ENCODE data around the gene TSPAN2. TPM values are rescaled to one million over a fixed set of nuclear protein-coding genes. Genes with fewer than 3 reads are reported as not detected.
"Not testable (repeated sequence)": the region's sequence is repeated elsewhere in the genome, so short reads cannot be mapped to it uniquely, and the experiment has no call there.

Gene TSPAN2
- total RNA-seq, 2 donors from 2014 or later: 0.43 to 1.0 TPM

- ATAC-seq: no peak
- H3K27ac Mint-ChIP-seq: no peak overlapping the region
- no peaks in the 10 kb centered on the region for H3K36me3 Mint-ChIP-seq
- no peak for DNase-seq (ENCODE audit: low spot score in 2 of 2)
- no peaks in the 10 kb centered on the region for H3K9me3 Mint-ChIP-seq
Observed at GRCh38 chr1:115035652-115036051, 53.7 kb downstream of the TSPAN2 start.

- H3K9me3 Mint-ChIP-seq: no peaks in the 10 kb centered on the region
- ATAC-seq (no peak), DNase-seq (ENCODE audit: low spot score in 2 of 2) (no peak)
- no peaks in the 10 kb centered on the region for H3K36me3 Mint-ChIP-seq
- no peak overlapping the region for H3K27ac Mint-ChIP-seq
Observed at GRCh38 chr1:115031595-115031994, 57.7 kb downstream of the TSPAN2 start.

GRCh38 chr1:115029526-115029925 is 59.8 kb downstream of the TSPAN2 start, which contains the start of gene TSHB:
Gene TSHB, plus strand, starts transcription at chr1:115029826. Its CDS starts 3,537 bp downstream, at chr1:115033363.
- Mint-ChIP-seq H3K27ac (no peak within 1 kb of the TSS), H3K9me3 (no peaks in the 10 kb centered on the region), H3K36me3 (no peaks in the 10 kb centered on the region)
- ATAC-seq (no peak), DNase-seq (ENCODE audit: low spot score in 2 of 2) (no peak)

GRCh38 chr1:115023593-115023992 is 65.7 kb downstream of the TSPAN2 start:
- Mint-ChIP-seq H3K27ac (no peak overlapping the region), H3K9me3 (peaks cover 2 to 3% of the 10 kb centered on the region in 2 donors), H3K36me3 (peaks cover 0 to 4% of the 10 kb centered on the region in 2 donors)
- no peak for DNase-seq (ENCODE audit: low spot score in 2 of 2)
- no peak for ATAC-seq

GRCh38 chr1:115021145-115021544 is 68.2 kb downstream of the TSPAN2 start:
- no peak for ATAC-seq
- H3K27ac Mint-ChIP-seq: no peak overlapping the region
- DNase-seq (ENCODE audit: low spot score in 2 of 2): no peak
- peaks cover 0 to 7% of the 10 kb centered on the region in 2 donors for H3K36me3 Mint-ChIP-seq
- peaks cover 5 to 8% of the 10 kb centered on the region in 2 donors for H3K9me3 Mint-ChIP-seq

- H3K9me3 Mint-ChIP-seq; H3K36me3 Mint-ChIP-seq; ATAC-seq; DNase-seq (ENCODE audit: low spot score in 2 of 2); H3K27ac Mint-ChIP-seq: not testable (repeated sequence)
Observed at GRCh38 chr1:115019549-115019948, 69.8 kb downstream of the TSPAN2 start.

GRCh38 chr1:115013792-115014191 is 75.5 kb downstream of the TSPAN2 start:
- Mint-ChIP-seq H3K36me3 (peaks cover 0 to 6% of the 10 kb centered on the region in 2 donors), H3K27ac (no peak overlapping the region), H3K9me3 (peaks cover 4 to 8% of the 10 kb centered on the region in 2 donors)
- ATAC-seq (no peak), DNase-seq (ENCODE audit: low spot score in 2 of 2) (no peak)

GRCh38 chr1:115012434-115012833 is 76.9 kb downstream of the TSPAN2 start:
- no peaks in the 10 kb centered on the region for H3K36me3 Mint-ChIP-seq
- no peak for DNase-seq (ENCODE audit: low spot score in 2 of 2)
- peaks cover 0 to 3% of the 10 kb centered on the region in 2 donors for H3K9me3 Mint-ChIP-seq
- no peak for ATAC-seq
- no peak overlapping the region for H3K27ac Mint-ChIP-seq

- DNase-seq (ENCODE audit: low spot score in 2 of 2) (no peak), ATAC-seq (no peak)
Observed at GRCh38 chr1:115012006-115012405, 77.3 kb downstream of the TSPAN2 start.

GRCh38 chr1:115006191-115006590 is 83.1 kb downstream of the TSPAN2 start:
- H3K36me3 Mint-ChIP-seq: peaks cover 0 to 4% of the 10 kb centered on the region in 2 donors

More at GRCh38 chr1:115012006-115012405, 77.3 kb downstream of the TSPAN2 start:
- Mint-ChIP-seq H3K36me3 (no peaks in the 10 kb centered on the region), H3K27ac (no peak overlapping the region), H3K9me3 (peaks cover 0 to 1% of the 10 kb centered on the region in 2 donors)

More at GRCh38 chr1:115006191-115006590, 83.1 kb downstream of the TSPAN2 start:
- ATAC-seq: no peak
- Mint-ChIP-seq H3K27ac (no peak overlapping the region), H3K9me3 (no peaks in the 10 kb centered on the region)
- DNase-seq (ENCODE audit: low spot score in 2 of 2): no peak

Other genes starting within 250 kb of the TSPAN2 start
- not detected for gene SYCP1, start 234.6 kb downstream of the TSPAN2 start, total RNA-seq
- not detected for gene TSHB, start 59.7 kb downstream of the TSPAN2 start, total RNA-seq
- gene NGF, start 248.7 kb upstream of the TSPAN2 start, total RNA-seq: not detected